SK-N-SH treated with all-trans-retinoic acid at 6 μM for 48 hours (cell line): Measurements from ENCODE around the gene PRDM5.

ENCODE experiments used
- ARNTL ChIP-seq: fragments of 450-650 bp; formaldehyde crosslinking; IDR thresholded peaks from 2 replicates; pipeline ENCODE4 v1.5.0; 2020; ENCODE audit warnings: low read depth, mild to moderate bottlenecking, moderate library complexity, borderline replicate concordance
- CSDC2 ChIP-seq: fragments of 250-450 bp; sonication (Bioruptor Pico); IDR thresholded peaks from 2 replicates; pipeline ENCODE4 v1.5.0; 2020; ENCODE audit warnings: mild to moderate bottlenecking, moderate library complexity
- GLIS3 ChIP-seq: fragments of 250-450 bp; sonication (Bioruptor Pico); IDR thresholded peaks from 2 replicates; pipeline ENCODE4 v1.5.0; 2020; ENCODE audit warnings: mild to moderate bottlenecking, moderate library complexity
- OSR1 ChIP-seq: fragments of 250-450 bp; sonication (Bioruptor Pico); IDR thresholded peaks from 2 replicates; pipeline ENCODE4 v1.8.0; 2022; ENCODE audit warnings: moderate library complexity, mild to moderate bottlenecking, inconsistent platforms
- PPARA ChIP-seq: fragments of 250-450 bp; sonication (Bioruptor Pico); IDR thresholded peaks from 2 replicates; pipeline ENCODE4 v1.5.0; 2020; ENCODE audit warnings: mild to moderate bottlenecking, borderline replicate concordance
- SNAI2 ChIP-seq: fragments of 250-450 bp; sonication (Bioruptor Pico); IDR thresholded peaks from 2 replicates; pipeline ENCODE4 v1.5.0; 2020; ENCODE audit warnings: mild to moderate bottlenecking, moderate library complexity
- TOX ChIP-seq: fragments of 250-450 bp; sonication (Bioruptor Pico); IDR thresholded peaks from 2 replicates; pipeline ENCODE4 v1.8.0; 2021; ENCODE audit warnings: mild to moderate bottlenecking, moderate library complexity, borderline replicate concordance
- ZFP3 ChIP-seq: fragments of 250-450 bp; sonication (Bioruptor Pico); IDR thresholded peaks from 2 replicates; pipeline ENCODE4 v1.5.0; 2020; ENCODE audit warnings: mild to moderate bottlenecking, moderate library complexity
- ZFP30 ChIP-seq: fragments of 450-650 bp; formaldehyde crosslinking; IDR thresholded peaks from 2 replicates; pipeline ENCODE4 v1.5.0; 2022; ENCODE audit warnings: mild to moderate bottlenecking, moderate library complexity
- ZNF565 ChIP-seq: fragments of 450-650 bp; formaldehyde crosslinking; conservative IDR thresholded peaks from 2 replicates; pipeline ENCODE4 v1.5.0; 2020; ENCODE audit warnings: low read depth, mild to moderate bottlenecking, moderate library complexity
- ZNF8 ChIP-seq: fragments of 450-650 bp; formaldehyde crosslinking; IDR thresholded peaks from 2 replicates; pipeline ENCODE4 v1.5.0; 2020; ENCODE audit warnings: mild to moderate bottlenecking, moderate library complexity
- TF ChIP-seq, protein P1 (sequence below): fragments of 250-450 bp; sonication (Bioruptor Pico); IDR thresholded peaks from 2 replicates; pipeline ENCODE4 v1.8.0; 2020; ENCODE audit warnings: mild to moderate bottlenecking, moderate library complexity, borderline replicate concordance
- TF ChIP-seq, protein P2 (sequence below): fragments of 250-450 bp; sonication (Bioruptor Pico); IDR thresholded peaks from 2 replicates; pipeline ENCODE4 v1.8.0; 2021; ENCODE audit warnings: low read depth, mild to moderate bottlenecking, moderate library complexity, borderline replicate concordance
- TF ChIP-seq, protein P3 (sequence below): fragments of 250-450 bp; sonication (Bioruptor Pico); IDR thresholded peaks from 2 replicates; pipeline ENCODE4 v1.5.0; 2020; ENCODE audit warnings: mild to moderate bottlenecking, moderate library complexity

DNA sequence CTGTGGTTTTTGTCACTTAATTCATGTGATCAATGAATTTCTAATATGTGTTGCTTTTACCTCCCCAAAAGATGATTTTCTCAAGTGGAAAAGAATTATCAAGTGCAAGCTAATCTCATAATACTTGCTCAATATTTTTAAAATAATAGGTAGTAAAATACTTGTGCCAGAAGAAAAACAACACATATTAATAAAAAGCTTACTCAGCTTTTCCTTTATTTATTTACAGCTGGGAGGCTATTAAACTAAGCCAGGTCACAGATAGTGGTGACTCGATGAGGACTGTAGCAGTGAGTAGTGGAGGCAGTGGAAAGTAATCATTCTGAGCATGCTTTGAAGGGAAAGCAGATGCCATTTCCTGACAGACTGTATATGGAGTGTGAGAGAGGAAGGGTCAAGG lies 96.1 kb downstream of the PRDM5 start:
- no peak for TF ChIP-seq TOX (CRISPR knock-in tag)
- TF ChIP-seq GLIS3 (CRISPR knock-in tag) = no peak
- no peak for TF ChIP-seq ARNTL (CRISPR knock-in tag)
- TF ChIP-seq, protein P1, sequence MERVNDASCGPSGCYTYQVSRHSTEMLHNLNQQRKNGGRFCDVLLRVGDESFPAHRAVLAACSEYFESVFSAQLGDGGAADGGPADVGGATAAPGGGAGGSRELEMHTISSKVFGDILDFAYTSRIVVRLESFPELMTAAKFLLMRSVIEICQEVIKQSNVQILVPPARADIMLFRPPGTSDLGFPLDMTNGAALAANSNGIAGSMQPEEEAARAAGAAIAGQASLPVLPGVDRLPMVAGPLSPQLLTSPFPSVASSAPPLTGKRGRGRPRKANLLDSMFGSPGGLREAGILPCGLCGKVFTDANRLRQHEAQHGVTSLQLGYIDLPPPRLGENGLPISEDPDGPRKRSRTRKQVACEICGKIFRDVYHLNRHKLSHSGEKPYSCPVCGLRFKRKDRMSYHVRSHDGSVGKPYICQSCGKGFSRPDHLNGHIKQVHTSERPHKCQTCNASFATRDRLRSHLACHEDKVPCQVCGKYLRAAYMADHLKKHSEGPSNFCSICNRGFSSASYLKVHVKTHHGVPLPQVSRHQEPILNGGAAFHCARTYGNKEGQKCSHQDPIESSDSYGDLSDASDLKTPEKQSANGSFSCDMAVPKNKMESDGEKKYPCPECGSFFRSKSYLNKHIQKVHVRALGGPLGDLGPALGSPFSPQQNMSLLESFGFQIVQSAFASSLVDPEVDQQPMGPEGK = no peak
- TF ChIP-seq CSDC2 (CRISPR knock-in tag) = no peak
- TF ChIP-seq, protein P2, sequence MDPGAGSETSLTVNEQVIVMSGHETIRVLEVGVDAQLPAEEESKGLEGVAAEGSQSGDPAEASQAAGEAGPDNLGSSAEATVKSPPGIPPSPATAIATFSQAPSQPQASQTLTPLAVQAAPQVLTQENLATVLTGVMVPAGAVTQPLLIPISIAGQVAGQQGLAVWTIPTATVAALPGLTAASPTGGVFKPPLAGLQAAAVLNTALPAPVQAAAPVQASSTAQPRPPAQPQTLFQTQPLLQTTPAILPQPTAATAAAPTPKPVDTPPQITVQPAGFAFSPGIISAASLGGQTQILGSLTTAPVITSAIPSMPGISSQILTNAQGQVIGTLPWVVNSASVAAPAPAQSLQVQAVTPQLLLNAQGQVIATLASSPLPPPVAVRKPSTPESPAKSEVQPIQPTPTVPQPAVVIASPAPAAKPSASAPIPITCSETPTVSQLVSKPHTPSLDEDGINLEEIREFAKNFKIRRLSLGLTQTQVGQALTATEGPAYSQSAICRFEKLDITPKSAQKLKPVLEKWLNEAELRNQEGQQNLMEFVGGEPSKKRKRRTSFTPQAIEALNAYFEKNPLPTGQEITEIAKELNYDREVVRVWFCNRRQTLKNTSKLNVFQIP (CRISPR knock-in tag) = no peak
- TF ChIP-seq ZNF565 (CRISPR knock-in tag) = no peak
- TF ChIP-seq ZFP3 (CRISPR knock-in tag) = no peak
- no peak for TF ChIP-seq OSR1 (CRISPR knock-in tag)
- TF ChIP-seq ZNF8 = no peak
- no peak for TF ChIP-seq SNAI2 (CRISPR knock-in tag)
- TF ChIP-seq PPARA = no peak
- TF ChIP-seq ZFP30 (CRISPR knock-in tag) = no peak
- TF ChIP-seq, protein P3, sequence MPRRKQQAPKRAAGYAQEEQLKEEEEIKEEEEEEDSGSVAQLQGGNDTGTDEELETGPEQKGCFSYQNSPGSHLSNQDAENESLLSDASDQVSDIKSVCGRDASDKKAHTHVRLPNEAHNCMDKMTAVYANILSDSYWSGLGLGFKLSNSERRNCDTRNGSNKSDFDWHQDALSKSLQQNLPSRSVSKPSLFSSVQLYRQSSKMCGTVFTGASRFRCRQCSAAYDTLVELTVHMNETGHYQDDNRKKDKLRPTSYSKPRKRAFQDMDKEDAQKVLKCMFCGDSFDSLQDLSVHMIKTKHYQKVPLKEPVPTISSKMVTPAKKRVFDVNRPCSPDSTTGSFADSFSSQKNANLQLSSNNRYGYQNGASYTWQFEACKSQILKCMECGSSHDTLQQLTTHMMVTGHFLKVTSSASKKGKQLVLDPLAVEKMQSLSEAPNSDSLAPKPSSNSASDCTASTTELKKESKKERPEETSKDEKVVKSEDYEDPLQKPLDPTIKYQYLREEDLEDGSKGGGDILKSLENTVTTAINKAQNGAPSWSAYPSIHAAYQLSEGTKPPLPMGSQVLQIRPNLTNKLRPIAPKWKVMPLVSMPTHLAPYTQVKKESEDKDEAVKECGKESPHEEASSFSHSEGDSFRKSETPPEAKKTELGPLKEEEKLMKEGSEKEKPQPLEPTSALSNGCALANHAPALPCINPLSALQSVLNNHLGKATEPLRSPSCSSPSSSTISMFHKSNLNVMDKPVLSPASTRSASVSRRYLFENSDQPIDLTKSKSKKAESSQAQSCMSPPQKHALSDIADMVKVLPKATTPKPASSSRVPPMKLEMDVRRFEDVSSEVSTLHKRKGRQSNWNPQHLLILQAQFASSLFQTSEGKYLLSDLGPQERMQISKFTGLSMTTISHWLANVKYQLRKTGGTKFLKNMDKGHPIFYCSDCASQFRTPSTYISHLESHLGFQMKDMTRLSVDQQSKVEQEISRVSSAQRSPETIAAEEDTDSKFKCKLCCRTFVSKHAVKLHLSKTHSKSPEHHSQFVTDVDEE = no peak
